ENCODE results near the gene SRSF4.
"Not testable (repeated sequence)": the region's sequence is repeated elsewhere in the genome, so short reads cannot be mapped to it uniquely, and the experiment has no call there.

SRSF4 gene

GRCh38 chr1:29114654-29115053 is 67.0 kb downstream of the SRSF4 start:
- DNase-seq (ENCODE audit: low read depth) = no peak
- no peak for TF ChIP-seq CTCF (conservative IDR thresholded peaks at IDR 0.05; ENCODE audit: low read depth, low read length)
- no peak overlapping the region for H3K4me3 ChIP-seq (ENCODE audit: low read length)

DNA sequence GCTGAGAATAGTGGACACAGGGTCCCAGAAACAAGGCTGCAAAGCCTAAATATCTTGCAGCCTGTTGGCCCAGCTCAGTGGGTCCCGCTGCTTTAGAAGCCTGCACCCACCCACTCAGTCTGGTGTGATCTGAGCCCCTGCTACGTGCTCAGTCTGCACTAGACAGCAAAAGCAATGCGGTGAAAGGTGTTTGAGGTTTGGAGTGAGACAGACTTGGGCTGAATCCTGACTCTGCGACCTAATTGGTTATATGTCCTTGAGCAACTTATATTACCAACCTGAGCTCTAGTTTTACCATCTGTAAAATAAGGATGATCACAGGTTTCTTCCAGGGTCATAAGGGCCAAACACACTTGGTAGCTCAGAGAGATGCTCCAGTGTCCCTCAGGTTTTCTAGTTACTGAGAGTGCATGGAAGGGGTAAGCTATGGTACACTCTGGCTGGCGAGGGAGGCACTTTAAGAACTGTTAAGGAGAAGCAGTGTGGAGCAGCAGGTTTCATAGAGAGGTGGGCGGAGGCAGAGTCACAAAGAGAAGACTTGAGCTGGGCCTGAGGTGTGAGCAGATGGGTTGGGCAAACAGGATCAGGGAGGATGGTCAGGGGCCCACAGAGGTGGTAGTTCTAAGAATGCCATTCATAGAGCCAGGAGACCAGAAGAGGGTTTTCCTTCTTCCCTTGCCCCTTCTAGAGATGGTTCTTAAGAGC is 68.1 kb downstream of the SRSF4 start:
- DNase-seq (ENCODE audit: low read depth) = no peak
- TF ChIP-seq CTCF (conservative IDR thresholded peaks at IDR 0.05; ENCODE audit: low read depth, low read length) = no peak
- no peak overlapping the region for H3K4me3 ChIP-seq (ENCODE audit: low read length)

GRCh38 chr1:29112705-29113412 is 68.8 kb downstream of the SRSF4 start:
- TF ChIP-seq CTCF (conservative IDR thresholded peaks at IDR 0.05; ENCODE audit: low read depth, low read length) = no peak
- DNase-seq (ENCODE audit: low read depth) = no peak
- no peak overlapping the region for H3K4me3 ChIP-seq (ENCODE audit: low read length)

GRCh38 chr1:29108041-29108440 is 73.7 kb downstream of the SRSF4 start:
- DNase-seq (ENCODE audit: low read depth); H3K4me3 ChIP-seq (ENCODE audit: low read length): not testable (repeated sequence)

GRCh38 chr1:29105822-29106221 is 75.9 kb downstream of the SRSF4 start:
- TF ChIP-seq CTCF (conservative IDR thresholded peaks at IDR 0.05; ENCODE audit: low read depth, low read length) = no peak
- no peak for DNase-seq (ENCODE audit: low read depth)
- no peak overlapping the region for H3K4me3 ChIP-seq (ENCODE audit: low read length)

- DNase-seq (ENCODE audit: low read depth) = no peak
- no peak for TF ChIP-seq CTCF (conservative IDR thresholded peaks at IDR 0.05; ENCODE audit: low read depth, low read length)
These were observed 81.2 kb downstream of the SRSF4 start for GRCh38 chr1:29100487-29100886.

DNA sequence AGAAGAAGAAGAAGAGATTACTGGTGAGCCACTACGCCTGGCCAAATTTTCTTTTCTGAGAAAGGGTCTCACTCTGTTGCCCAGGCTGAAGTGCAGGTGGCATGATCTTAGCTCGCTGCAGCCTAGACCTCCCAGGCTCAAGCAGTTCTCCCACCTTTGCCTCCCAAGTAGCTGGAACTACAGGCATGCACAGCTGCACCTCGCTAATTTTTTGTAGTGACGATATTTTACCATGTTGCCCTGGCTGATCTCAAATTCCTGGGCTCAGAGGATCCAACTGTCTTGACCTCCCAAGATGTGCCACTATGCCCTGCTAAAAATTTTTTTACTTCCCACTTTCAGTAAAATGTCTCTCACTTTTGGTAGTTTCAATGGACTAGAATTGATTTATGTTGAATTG is 82.4 kb downstream of the SRSF4 start:
- TF ChIP-seq CTCF (conservative IDR thresholded peaks at IDR 0.05; ENCODE audit: low read depth, low read length) = no peak
- DNase-seq (ENCODE audit: low read depth) = no peak
- no peak overlapping the region for H3K4me3 ChIP-seq (ENCODE audit: low read length)

More at GRCh38 chr1:29100487-29100886, 81.2 kb downstream of the SRSF4 start:
- H3K4me3 ChIP-seq (ENCODE audit: low read length) = no peak overlapping the region
